Non-pigmented ciliary epithelial cell (primary cell): ENCODE measurements around the gene ENGASE.

Experiments used
- DNase-seq: peaks from one replicate; pipeline ENCODE4 v3.0.0-alpha.2; 2010; ENCODE audit warnings: low read depth

Gene ENGASE

GRCh38 chr17:79135628-79136405, 61.2 kb downstream of the ENGASE start:
- no peak for DNase-seq
